T-helper 1 cell (primary cell): ENCODE data around the gene MAN1B1.
"Not testable (repeated sequence)": the region's sequence is repeated elsewhere in the genome, so short reads cannot be mapped to it uniquely, and the experiment has no call there.

ENCODE experiments used
- DNase-seq, 5 donors: peaks; one replicate each; pipeline ENCODE4 v3.0.0-alpha.2; 2012 to 2020

The MAN1B1 gene

GRCh38 chr9:137111788-137112563 is 25.2 kb downstream of the MAN1B1 start:
- DNase-seq: no peak

GRCh38 chr9:137112564-137113384 is 26.0 kb downstream of the MAN1B1 start:
- DNase-seq: no peak

GRCh38 chr9:137113385-137114159 is 26.8 kb downstream of the MAN1B1 start:
- DNase-seq: peak in 2 of 5 donors; percentile 30 to 31

- DNase-seq: no peak
These were observed 27.4 kb downstream of the MAN1B1 start for GRCh38 chr9:137114220-137114612.

GRCh38 chr9:137114613-137115393 is 28.0 kb downstream of the MAN1B1 start, which contains the start of gene DPP7:
TSS of gene DPP7 (minus strand) at chr9:137114733. CDS start at chr9:137114713, 20 bp downstream.
- peak; percentile 66 to 82 (median 73) for DNase-seq

GRCh38 chr9:137115394-137116026 is 28.7 kb downstream of the MAN1B1 start:
- DNase-seq: no peak

- no peak for DNase-seq
These were observed 29.3 kb downstream of the MAN1B1 start for GRCh38 chr9:137116027-137116507.

GRCh38 chr9:137116728-137117127 is 29.9 kb downstream of the MAN1B1 start:
- DNase-seq: no peak

GRCh38 chr9:137117269-137117731 is 30.5 kb downstream of the MAN1B1 start:
- DNase-seq: no peak

GRCh38 chr9:137118092-137118603 is 31.4 kb downstream of the MAN1B1 start:
- DNase-seq: not testable (repeated sequence)

GRCh38 chr9:137121927-137122795 is 35.4 kb downstream of the MAN1B1 start:
- DNase-seq: not testable (repeated sequence)

- not testable (repeated sequence) for DNase-seq
These were observed 36.1 kb downstream of the MAN1B1 start for GRCh38 chr9:137122796-137123467.

GRCh38 chr9:137123468-137123837 is 36.7 kb downstream of the MAN1B1 start:
- no peak for DNase-seq

GRCh38 chr9:137123952-137124462 is 37.2 kb downstream of the MAN1B1 start:
- not testable (repeated sequence) for DNase-seq

- DNase-seq: no peak
These were observed 40.0 kb downstream of the MAN1B1 start for GRCh38 chr9:137126786-137127185.

GRCh38 chr9:137127301-137128157 is 40.7 kb downstream of the MAN1B1 start:
- peak in 2 of 5 donors; percentile 29 to 64 for DNase-seq

- peak in 1 of 5 donors; percentile 25 for DNase-seq
These were observed 41.5 kb downstream of the MAN1B1 start for GRCh38 chr9:137128158-137128861.
